ENCODE results near the gene OR2C1.

The OR2C1 gene

DNA sequence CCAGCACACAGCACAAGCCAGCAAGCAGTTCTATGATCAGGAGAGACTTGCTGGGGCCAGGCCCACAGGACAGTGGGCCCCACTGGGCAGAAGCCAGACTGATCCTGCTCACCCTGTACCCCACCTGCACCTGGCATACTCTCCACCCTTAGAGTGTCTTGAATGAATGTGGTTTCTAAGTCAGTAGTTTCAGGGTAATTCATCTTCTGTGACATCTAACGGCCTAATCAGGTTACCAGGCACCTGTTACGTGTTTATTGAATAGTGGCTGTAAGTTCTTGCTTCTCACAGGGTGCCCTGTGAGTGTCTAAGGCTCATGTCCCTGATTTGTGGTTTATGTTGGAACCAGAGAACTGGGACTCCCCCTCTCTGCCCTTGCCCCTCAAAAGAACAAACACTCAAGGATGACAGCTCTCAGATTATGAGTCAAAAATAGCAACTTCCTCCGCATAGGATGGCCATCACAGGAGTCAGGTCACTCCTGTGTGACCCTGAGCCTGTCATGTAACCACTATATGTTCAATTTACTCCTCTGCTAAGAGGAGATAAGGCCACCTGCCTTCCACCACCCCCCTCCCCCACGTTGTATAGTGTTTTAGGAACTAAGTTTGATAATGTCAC is 7.0 kb upstream of the OR2C1 start:
- no peak overlapping the region for H3K27ac ChIP-seq (ENCODE audit: low read length)
- no peak for TF ChIP-seq EZH2 (IDR thresholded peaks at IDR 0.05; ENCODE audit: borderline replicate concordance, low read depth, low read length, severe bottlenecking)
- TF ChIP-seq, protein P1, sequence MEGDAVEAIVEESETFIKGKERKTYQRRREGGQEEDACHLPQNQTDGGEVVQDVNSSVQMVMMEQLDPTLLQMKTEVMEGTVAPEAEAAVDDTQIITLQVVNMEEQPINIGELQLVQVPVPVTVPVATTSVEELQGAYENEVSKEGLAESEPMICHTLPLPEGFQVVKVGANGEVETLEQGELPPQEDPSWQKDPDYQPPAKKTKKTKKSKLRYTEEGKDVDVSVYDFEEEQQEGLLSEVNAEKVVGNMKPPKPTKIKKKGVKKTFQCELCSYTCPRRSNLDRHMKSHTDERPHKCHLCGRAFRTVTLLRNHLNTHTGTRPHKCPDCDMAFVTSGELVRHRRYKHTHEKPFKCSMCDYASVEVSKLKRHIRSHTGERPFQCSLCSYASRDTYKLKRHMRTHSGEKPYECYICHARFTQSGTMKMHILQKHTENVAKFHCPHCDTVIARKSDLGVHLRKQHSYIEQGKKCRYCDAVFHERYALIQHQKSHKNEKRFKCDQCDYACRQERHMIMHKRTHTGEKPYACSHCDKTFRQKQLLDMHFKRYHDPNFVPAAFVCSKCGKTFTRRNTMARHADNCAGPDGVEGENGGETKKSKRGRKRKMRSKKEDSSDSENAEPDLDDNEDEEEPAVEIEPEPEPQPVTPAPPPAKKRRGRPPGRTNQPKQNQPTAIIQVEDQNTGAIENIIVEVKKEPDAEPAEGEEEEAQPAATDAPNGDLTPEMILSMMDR (IDR thresholded peaks at IDR 0.05; ENCODE audit: borderline replicate concordance, extremely low read depth, low read length, poor library complexity, severe bottlenecking): no peak
- no peak overlapping the region for H3K4me2 ChIP-seq (ENCODE audit: insufficient read depth, low read length)
- no peaks in the 10 kb centered on the region for H3K79me2 ChIP-seq (ENCODE audit: insufficient read depth, low read length)
- no peaks in the 10 kb centered on the region for H3K9me3 ChIP-seq (ENCODE audit: insufficient read depth, low read length, severe bottlenecking)
- H3K27me3 ChIP-seq (ENCODE audit: insufficient read depth, low read length, poor library complexity): no peaks in the 10 kb centered on the region
- no peaks in the 10 kb centered on the region for H4K20me1 ChIP-seq (ENCODE audit: insufficient read depth, low read length)
- H3K4me3 ChIP-seq (ENCODE audit: low read depth in 1 of 2, low read length in 2 of 2): no peak overlapping the region
- no peak overlapping the region for H2AFZ ChIP-seq (ENCODE audit: low read depth, low read length)
- no peak for DNase-seq
- no peaks in the 10 kb centered on the region for H3K36me3 ChIP-seq (ENCODE audit: insufficient read depth, low read length)
- H3K9ac ChIP-seq (ENCODE audit: low read depth, low read length): no peak overlapping the region
- ATAC-seq (ENCODE audit: insufficient read depth, low read depth): no peak
- no peaks in the 10 kb centered on the region for H3K4me1 ChIP-seq (ENCODE audit: insufficient read depth, low read length)

DNA sequence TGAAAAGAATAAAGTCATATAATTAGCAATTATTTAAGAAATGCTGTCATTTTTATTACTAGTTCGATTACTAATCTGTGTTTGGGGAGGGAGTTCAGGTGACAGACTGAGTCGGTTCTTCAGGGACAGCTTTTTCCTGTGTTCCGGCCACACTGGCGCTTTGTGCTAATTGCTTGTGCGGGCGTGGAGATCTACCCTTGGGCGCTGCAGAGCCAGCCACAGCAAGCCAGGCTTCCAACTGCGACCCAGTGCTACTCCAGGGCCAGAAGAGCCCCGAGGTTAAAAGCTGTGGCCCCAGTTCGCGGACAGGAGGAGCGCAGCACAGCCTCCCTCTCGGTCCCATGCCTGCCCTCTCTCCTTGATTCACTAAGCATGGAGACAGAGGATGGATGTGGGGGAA is 6.5 kb upstream of the OR2C1 start:
- H3K4me2 ChIP-seq (ENCODE audit: insufficient read depth, low read length): no peak overlapping the region
- H2AFZ ChIP-seq (ENCODE audit: low read depth, low read length): no peak overlapping the region
- TF ChIP-seq, protein P1 (IDR thresholded peaks at IDR 0.05; ENCODE audit: borderline replicate concordance, extremely low read depth, low read length, poor library complexity, severe bottlenecking): no peak
- no peak for TF ChIP-seq EZH2 (IDR thresholded peaks at IDR 0.05; ENCODE audit: borderline replicate concordance, low read depth, low read length, severe bottlenecking)
- no peaks in the 10 kb centered on the region for H3K79me2 ChIP-seq (ENCODE audit: insufficient read depth, low read length)
- ATAC-seq (ENCODE audit: insufficient read depth, low read depth): no peak
- H3K27ac ChIP-seq (ENCODE audit: low read length): no peak overlapping the region
- no peaks in the 10 kb centered on the region for H3K36me3 ChIP-seq (ENCODE audit: insufficient read depth, low read length)
- no peaks in the 10 kb centered on the region for H3K27me3 ChIP-seq (ENCODE audit: insufficient read depth, low read length, poor library complexity)
- H3K4me3 ChIP-seq (ENCODE audit: low read depth in 1 of 2, low read length in 2 of 2): no peak overlapping the region
- H3K4me1 ChIP-seq (ENCODE audit: insufficient read depth, low read length): no peaks in the 10 kb centered on the region
- no peak overlapping the region for H3K9ac ChIP-seq (ENCODE audit: low read depth, low read length)
- DNase-seq: no peak
- H4K20me1 ChIP-seq (ENCODE audit: insufficient read depth, low read length): no peaks in the 10 kb centered on the region
- no peaks in the 10 kb centered on the region for H3K9me3 ChIP-seq (ENCODE audit: insufficient read depth, low read length, severe bottlenecking)

DNA sequence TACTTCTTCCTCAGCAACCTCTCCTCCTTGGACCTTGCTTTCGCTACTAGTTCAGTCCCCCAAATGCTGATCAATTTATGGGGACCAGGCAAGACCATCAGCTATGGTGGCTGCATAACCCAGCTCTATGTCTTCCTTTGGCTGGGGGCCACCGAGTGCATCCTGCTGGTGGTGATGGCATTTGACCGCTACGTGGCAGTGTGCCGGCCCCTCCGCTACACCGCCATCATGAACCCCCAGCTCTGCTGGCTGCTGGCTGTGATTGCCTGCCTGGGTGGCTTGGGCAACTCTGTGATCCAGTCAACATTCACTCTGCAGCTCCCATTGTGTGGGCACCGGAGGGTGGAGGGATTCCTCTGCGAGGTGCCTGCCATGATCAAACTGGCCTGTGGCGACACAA is 429 bp downstream of the OR2C1 start:
- DNase-seq (no peak), ATAC-seq (ENCODE audit: insufficient read depth, low read depth) (no peak)
- H3K79me2 ChIP-seq (ENCODE audit: insufficient read depth, low read length): no peaks in the 10 kb centered on the region
- no peaks in the 10 kb centered on the region for H3K4me1 ChIP-seq (ENCODE audit: insufficient read depth, low read length)
- H3K36me3 ChIP-seq (ENCODE audit: insufficient read depth, low read length): no peaks in the 10 kb centered on the region
- TF ChIP-seq, protein P1 (IDR thresholded peaks at IDR 0.05; ENCODE audit: borderline replicate concordance, extremely low read depth, low read length, poor library complexity, severe bottlenecking): no peak
- TF ChIP-seq EZH2 (IDR thresholded peaks at IDR 0.05; ENCODE audit: borderline replicate concordance, low read depth, low read length, severe bottlenecking): no peak
- no peaks in the 10 kb centered on the region for H4K20me1 ChIP-seq (ENCODE audit: insufficient read depth, low read length)
- no peak overlapping the region for H2AFZ ChIP-seq (ENCODE audit: low read depth, low read length)
- no peak overlapping the region for H3K4me3 ChIP-seq (ENCODE audit: low read depth in 1 of 2, low read length in 2 of 2)
- H3K9me3 ChIP-seq (ENCODE audit: insufficient read depth, low read length, severe bottlenecking): no peaks in the 10 kb centered on the region
- peaks cover 7% of the 10 kb centered on the region for H3K27me3 ChIP-seq (ENCODE audit: insufficient read depth, low read length, poor library complexity)
- no peak overlapping the region for H3K4me2 ChIP-seq (ENCODE audit: insufficient read depth, low read length)
- no peak overlapping the region for H3K27ac ChIP-seq (ENCODE audit: low read length)
- no peak overlapping the region for H3K9ac ChIP-seq (ENCODE audit: low read depth, low read length)

Data from DND-41 (cell line).